ENCODE measurements around the gene LRG1. TPM values are rescaled to one million over a fixed set of nuclear protein-coding genes. Genes with fewer than 3 reads are reported as not detected.

Gene LRG1
- total and polyA plus RNA-seq, 9 of the 15 experiments (the other 6 are each of a cell fraction or from before 2014, with no cell fraction given): 1.5 to 11.9 (median 8.7) TPM

GRCh38 chr19:4555657-4556561 lies 16.1 kb upstream of the LRG1 start (continued):
- TF ChIP-seq ILK (tag; IDR thresholded peaks at IDR 0.05; ENCODE audit: borderline replicate concordance, low read depth): no peak
- no peak for TF ChIP-seq ZNF280A (IDR thresholded peaks at IDR 0.05; ENCODE audit: low read depth, partially characterized antibody)
- no peak for TF ChIP-seq EWSR1 (IDR thresholded peaks at IDR 0.05; ENCODE audit: borderline replicate concordance, low read depth, partially characterized antibody)
- TF ChIP-seq CBX1 (IDR thresholded peaks at IDR 0.05; ENCODE audit: low read depth): peak; percentile 96; the same call in 1 of the 2 replicates
- TF ChIP-seq FOXP1 (CRISPR knock-in tag; IDR thresholded peaks at IDR 0.05): 0 out of 2 replicates have a peak, but pooled peaks have one; percentile 55
- TF ChIP-seq CREBBP (IDR thresholded peaks at IDR 0.05; ENCODE audit: low read depth, low read length): no peak
- no peak for TF ChIP-seq RAD51 (IDR thresholded peaks at IDR 0.05; ENCODE audit: borderline replicate concordance, low read depth)
- TF ChIP-seq NCOA4 (IDR thresholded peaks at IDR 0.05; ENCODE audit: partially characterized antibody): peak; percentile 55
- no peak for TF ChIP-seq REST (IDR thresholded peaks at IDR 0.05; ENCODE audit: borderline replicate concordance)
- no peak for TF ChIP-seq REST (CRISPR knock-in tag; IDR thresholded peaks at IDR 0.05; ENCODE audit: low read depth)
- TF ChIP-seq ZBTB7A (IDR thresholded peaks at IDR 0.05; ENCODE audit: borderline replicate concordance, control insufficient read depth, low read depth, low read length): peak; percentile 26; the same call in 1 of the 2 replicates
- no peak for TF ChIP-seq MXD1 (CRISPR knock-in tag; IDR thresholded peaks at IDR 0.05; ENCODE audit: borderline replicate concordance, poor library complexity, severe bottlenecking)
- no peak for TF ChIP-seq ZHX1 (conservative IDR thresholded peaks at IDR 0.05; ENCODE audit: low read length)
